ENCODE data around the gene FXYD6. TPM values are rescaled to one million over a fixed set of nuclear protein-coding genes. Genes with fewer than 3 reads are reported as not detected.

Gene FXYD6
- total RNA-seq, 1 experiment from 2014 or later, result not detected

DNA sequence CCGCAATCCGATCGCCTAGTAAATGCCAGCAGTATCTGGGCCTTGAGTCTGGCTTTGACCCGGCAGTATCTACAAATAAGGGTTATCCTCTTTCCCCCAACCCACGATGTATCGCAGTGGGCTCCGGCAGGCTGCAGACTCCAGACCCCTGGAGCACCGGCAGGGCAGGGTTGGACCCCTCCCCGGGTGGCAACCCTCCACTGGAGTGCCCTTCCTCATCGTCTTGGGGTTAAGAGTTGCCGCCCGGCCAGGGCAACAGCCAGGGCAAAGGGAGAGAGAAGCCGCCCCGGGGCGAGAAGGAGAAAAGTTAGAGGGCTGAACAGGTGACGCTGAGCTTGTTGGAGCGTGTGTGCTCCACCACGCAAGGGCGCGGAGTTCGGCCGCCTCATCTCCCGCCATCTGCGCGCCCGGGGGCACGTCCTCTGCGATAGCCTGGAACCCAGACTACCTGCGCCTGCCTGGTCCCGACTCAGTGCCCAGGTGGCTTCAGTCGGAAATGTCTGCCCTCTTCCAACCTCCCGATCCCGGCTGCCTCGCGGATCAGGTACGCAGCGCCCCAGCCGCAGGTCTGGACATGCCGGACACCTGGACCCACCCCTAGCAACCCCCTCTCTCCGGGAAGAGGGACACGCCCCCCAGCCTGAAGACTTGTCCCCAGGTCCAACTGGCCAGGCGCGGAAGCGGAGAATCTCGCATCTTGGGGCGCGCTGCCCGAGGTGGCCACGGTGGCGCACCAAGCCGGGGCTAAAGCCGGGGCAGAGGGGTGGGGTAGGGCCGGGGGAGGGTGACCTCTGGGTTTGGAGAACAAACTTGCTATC lies 80.6 kb downstream of the FXYD6 start:
- no TSS peak for BruUV-seq (replicated peaks)
- intact Hi-C loops (cut with micrococcal nuclease), result no loop called here
- CTCF ChIA-PET, result no interaction called here

DNA sequence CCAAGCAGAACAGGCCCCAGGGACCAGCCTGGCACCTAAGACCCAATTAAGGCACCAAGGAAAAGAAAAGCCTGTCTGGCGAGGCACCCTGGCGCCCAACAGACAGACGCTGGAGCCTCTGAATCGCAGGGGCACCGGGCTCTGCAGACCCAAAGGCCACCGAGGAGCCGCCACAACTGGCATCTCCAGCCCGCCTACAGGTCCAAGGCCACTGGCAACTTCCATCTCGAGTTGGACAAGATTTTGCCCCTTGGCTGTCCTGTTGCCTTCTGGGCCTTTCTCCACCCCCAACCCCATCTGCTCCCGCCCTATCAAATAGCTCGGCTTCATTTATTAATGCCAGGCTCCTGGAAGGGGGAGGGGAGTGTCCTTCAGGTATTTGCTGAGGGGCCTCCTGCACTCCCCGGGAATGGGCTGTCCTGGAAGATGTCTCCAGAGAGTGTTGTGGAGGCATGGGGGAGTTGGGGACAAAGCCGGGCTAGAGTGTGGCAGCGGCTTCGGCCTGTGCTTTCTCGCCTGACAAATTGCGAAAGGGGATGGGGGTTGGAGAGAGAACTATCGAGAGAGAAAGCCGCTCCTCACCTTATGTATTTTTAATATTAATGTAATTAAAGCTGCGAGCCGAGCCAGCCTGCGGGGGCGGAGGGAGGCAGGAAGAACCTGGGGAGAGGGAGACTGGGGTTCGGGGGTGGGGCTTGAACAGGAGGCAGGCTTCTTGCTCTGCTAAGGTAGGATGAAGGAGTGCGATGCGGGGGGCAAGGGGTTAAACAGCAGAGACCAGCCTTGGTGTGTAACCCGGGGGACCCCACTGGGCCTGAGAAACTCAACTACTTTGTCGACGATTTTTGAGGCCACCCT lies 81.5 kb downstream of the FXYD6 start:
- no peaks in the 10 kb centered on the region for H3F3A ChIP-seq (ENCODE audit: low read length, unreplicated experiment)
- ChIA-PET POLR2A (ENCODE audit: unreplicated experiment) (no interaction called here), CTCF (no interaction called here)
- TF ChIP-seq, protein P1, sequence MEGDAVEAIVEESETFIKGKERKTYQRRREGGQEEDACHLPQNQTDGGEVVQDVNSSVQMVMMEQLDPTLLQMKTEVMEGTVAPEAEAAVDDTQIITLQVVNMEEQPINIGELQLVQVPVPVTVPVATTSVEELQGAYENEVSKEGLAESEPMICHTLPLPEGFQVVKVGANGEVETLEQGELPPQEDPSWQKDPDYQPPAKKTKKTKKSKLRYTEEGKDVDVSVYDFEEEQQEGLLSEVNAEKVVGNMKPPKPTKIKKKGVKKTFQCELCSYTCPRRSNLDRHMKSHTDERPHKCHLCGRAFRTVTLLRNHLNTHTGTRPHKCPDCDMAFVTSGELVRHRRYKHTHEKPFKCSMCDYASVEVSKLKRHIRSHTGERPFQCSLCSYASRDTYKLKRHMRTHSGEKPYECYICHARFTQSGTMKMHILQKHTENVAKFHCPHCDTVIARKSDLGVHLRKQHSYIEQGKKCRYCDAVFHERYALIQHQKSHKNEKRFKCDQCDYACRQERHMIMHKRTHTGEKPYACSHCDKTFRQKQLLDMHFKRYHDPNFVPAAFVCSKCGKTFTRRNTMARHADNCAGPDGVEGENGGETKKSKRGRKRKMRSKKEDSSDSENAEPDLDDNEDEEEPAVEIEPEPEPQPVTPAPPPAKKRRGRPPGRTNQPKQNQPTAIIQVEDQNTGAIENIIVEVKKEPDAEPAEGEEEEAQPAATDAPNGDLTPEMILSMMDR (conservative IDR thresholded peaks at IDR 0.05; ENCODE audit: low read depth, low read length), result no peak
- no peak for TF ChIP-seq EZH2phosphoT487 (IDR thresholded peaks at IDR 0.05; ENCODE audit: borderline replicate concordance, low read length)
- TF ChIP-seq EZH2 (IDR thresholded peaks at IDR 0.05; ENCODE audit: low read length, unreplicated experiment), result no peak
- no peaks in the 10 kb centered on the region for H3K4me1 ChIP-seq (ENCODE audit: insufficient read depth, low read length)
- H3K4me2 ChIP-seq (ENCODE audit: low read length), result no peak overlapping the region
- no peaks in the 10 kb centered on the region for H3K36me3 ChIP-seq (ENCODE audit: low read depth, low read length)
- no peak overlapping the region for H3K4me3 ChIP-seq (ENCODE audit: low read length)
- intact Hi-C loops (cut with micrococcal nuclease), result no loop called here
- no peak overlapping the region for H3K9ac ChIP-seq (ENCODE audit: low read length)
- H2AFZ ChIP-seq (ENCODE audit: low read length), result no peak overlapping the region
- no peaks in the 10 kb centered on the region for H3K9me2 ChIP-seq (replicated peaks; ENCODE audit: low read length)
- no peaks in the 10 kb centered on the region for H3K9me3 ChIP-seq (ENCODE audit: low read length)
- ATAC-seq (no peak), DNase-seq (no peak)
- no peaks in the 10 kb centered on the region for H4K20me1 ChIP-seq (ENCODE audit: low read length)
- H3K27ac ChIP-seq (ENCODE audit: low read length), result no peak overlapping the region
- H3K79me2 ChIP-seq (ENCODE audit: low read length), result no peaks in the 10 kb centered on the region
- no TSS peak for BruUV-seq (replicated peaks)
- H3K27me3 ChIP-seq (ENCODE audit: low read length), result peaks cover 86% of the 10 kb centered on the region

More for the DNA sequence above, 80.6 kb downstream of the FXYD6 start:
- H3K36me3 ChIP-seq (ENCODE audit: low read depth, low read length), result no peaks in the 10 kb centered on the region
- no peak for DNase-seq
- no peak overlapping the region for H3K4me3 ChIP-seq (ENCODE audit: low read length)
- no peak overlapping the region for H2AFZ ChIP-seq (ENCODE audit: low read length)
- no peaks in the 10 kb centered on the region for H3K79me2 ChIP-seq (ENCODE audit: low read length)
- H3F3A ChIP-seq (ENCODE audit: low read length, unreplicated experiment), result no peaks in the 10 kb centered on the region
- H3K4me1 ChIP-seq (ENCODE audit: insufficient read depth, low read length), result no peaks in the 10 kb centered on the region
- H3K9me2 ChIP-seq (replicated peaks; ENCODE audit: low read length), result no peaks in the 10 kb centered on the region
- H3K27me3 ChIP-seq (ENCODE audit: low read length), result peaks cover 86% of the 10 kb centered on the region
- TF ChIP-seq EZH2phosphoT487 (IDR thresholded peaks at IDR 0.05; ENCODE audit: borderline replicate concordance, low read length), result no peak
- no peak for TF ChIP-seq EZH2 (IDR thresholded peaks at IDR 0.05; ENCODE audit: low read length, unreplicated experiment)
- TF ChIP-seq, protein P1 (conservative IDR thresholded peaks at IDR 0.05; ENCODE audit: low read depth, low read length), result no peak
- no peak overlapping the region for H3K27ac ChIP-seq (ENCODE audit: low read length)
- POLR2A ChIA-PET (ENCODE audit: unreplicated experiment), result no interaction called here
- no peaks in the 10 kb centered on the region for H3K9me3 ChIP-seq (ENCODE audit: low read length)
- no peak overlapping the region for H3K4me2 ChIP-seq (ENCODE audit: low read length)
- H3K9ac ChIP-seq (ENCODE audit: low read length), result no peak overlapping the region
- H4K20me1 ChIP-seq (ENCODE audit: low read length), result no peaks in the 10 kb centered on the region
- ATAC-seq, result no peak
